Endodermal cell (in vitro differentiated cells): ENCODE results near the gene CCP110. TPM values are rescaled to one million over a fixed set of nuclear protein-coding genes. Genes with fewer than 3 reads are reported as not detected.

Experiments
- DNase-seq: peaks from one replicate; pipeline ENCODE4 v3.0.0-alpha.2; 2017
- H3K27ac ChIP-seq: 2 replicates; pipeline ENCODE4 v1.5.1; 2013; ENCODE audit warnings: mild to moderate bottlenecking, low read depth, low read length, moderate library complexity
- H3K27me3 ChIP-seq: 2 replicates; pipeline ENCODE4 v1.6.1; 2013; ENCODE audit warnings: mild to moderate bottlenecking, low read length, moderate library complexity; ENCODE audit not compliant: insufficient read depth, control insufficient read depth, poor library complexity, severe bottlenecking
- H3K36me3 ChIP-seq: 2 replicates; pipeline ENCODE4 v1.7.0; 2013; ENCODE audit warnings: mild to moderate bottlenecking, low read length, moderate library complexity; ENCODE audit not compliant: control insufficient read depth, insufficient read depth
- H3K4me1 ChIP-seq: one replicate; pipeline ENCODE4 v1.7.0; 2013; ENCODE audit warnings: low read length; ENCODE audit not compliant: control insufficient read depth, insufficient read depth
- H3K4me3 ChIP-seq: 2 replicates; pipeline ENCODE4 v1.5.1; 2013; ENCODE audit warnings: mild to moderate bottlenecking, low read length, moderate library complexity
- H3K9ac ChIP-seq: 2 replicates; pipeline ENCODE4 v1.6.1; 2013; ENCODE audit warnings: mild to moderate bottlenecking, low read length, moderate library complexity; ENCODE audit not compliant: poor library complexity, severe bottlenecking; ENCODE audit errors: extremely low read depth
- H3K9me3 ChIP-seq: 2 replicates; pipeline ENCODE4 v1.6.1; 2013; ENCODE audit warnings: mild to moderate bottlenecking, low read length, moderate library complexity; ENCODE audit not compliant: control insufficient read depth
- H3K27ac Mint-ChIP-seq: 2 replicates; pipeline ENCODE4 v1.8.0; 2020; ENCODE audit warnings: mixed read lengths
- H3K27me3 Mint-ChIP-seq: 2 replicates; pipeline ENCODE4 v1.8.0; 2021; ENCODE audit warnings: mild to moderate bottlenecking, mixed read lengths; ENCODE audit not compliant: insufficient read depth
- H3K36me3 Mint-ChIP-seq: 2 replicates; pipeline ENCODE4 v1.8.0; 2020; ENCODE audit warnings: low read depth, mixed read lengths
- H3K4me1 Mint-ChIP-seq: 2 replicates; pipeline ENCODE4 v1.8.0; 2020; ENCODE audit warnings: mixed read lengths
- H3K4me3 Mint-ChIP-seq: 2 replicates; pipeline ENCODE4 v1.8.0; 2020; ENCODE audit warnings: mild to moderate bottlenecking, moderate library complexity, mixed read lengths
- H3K9me3 Mint-ChIP-seq: 2 replicates; pipeline ENCODE4 v1.8.0; 2020; ENCODE audit warnings: mild to moderate bottlenecking, mixed read lengths
- CTCF ChIP-seq: fragments of 200-600 bp; sonication (generic); conservative IDR thresholded peaks from 2 replicates; pipeline ENCODE4 v1.5.0; 2021; ENCODE audit warnings: antibody characterized with exemption, mild to moderate bottlenecking
- WGBS, 2 experiments: methylation state at CpG; one replicate each; pipeline versions ENCODE4 v1.1.5 to v1.1.7; 2013; ENCODE audit warnings: missing lambda C conversion rate in 2 of 2, mixed read lengths in 1 of 2; ENCODE audit not compliant: insufficient coverage in 1 of 2, insufficient read length in 1 of 2; 5-methylcytosine and 5-hydroxymethylcytosine counted together
- total RNA-seq, 2 donors: library from RNA; stranded (reverse); fragmentation: NEBNext Ultra II Directional in 1 of 2; extraction: Animal tissue kit (Norgen Biotek cat#: 25700) in 1 of 2; gene quantifications; 2 replicates in 1 of 2; 3 replicates in 1 of 2; pipeline ENCODE4 v1.2.1, GENCODE V29; 2021

Gene CCP110
- total RNA-seq, 2 donors from 2014 or later = 16.5 to 24.0 TPM

GRCh38 chr16:19528666-19529065 lies 4.9 kb downstream of the CCP110 start:
- WGBS, 2 experiments = 90 to 94% methylated on average over 3 of the region's 3 CpGs
- H3K27ac ChIP-seq = no peak overlapping the region
- no peaks in the 10 kb centered on the region for H3K27me3 Mint-ChIP-seq
- no peaks in the 10 kb centered on the region for H3K9me3 ChIP-seq
- H3K36me3 ChIP-seq = peaks cover 50% of the 10 kb centered on the region
- H3K4me1 ChIP-seq = peaks cover 11% of the 10 kb centered on the region
- H3K9ac ChIP-seq = no peak overlapping the region
- no peak for DNase-seq
- no peak overlapping the region for H3K4me3 ChIP-seq
- no peak for TF ChIP-seq CTCF
- H3K9me3 Mint-ChIP-seq = no peaks in the 10 kb centered on the region
- H3K4me1 Mint-ChIP-seq = peaks cover 29% of the 10 kb centered on the region
- H3K36me3 Mint-ChIP-seq = peaks cover 15% of the 10 kb centered on the region
- H3K4me3 Mint-ChIP-seq = no peak overlapping the region
- no peaks in the 10 kb centered on the region for H3K27me3 ChIP-seq
- H3K27ac Mint-ChIP-seq = no peak overlapping the region

GRCh38 chr16:19532601-19533000 lies 8.9 kb downstream of the CCP110 start:
- Histone ChIP-seq H3K9me3 (no peaks in the 10 kb centered on the region), H3K9ac (no peak overlapping the region), H3K27ac (no peak overlapping the region), H3K36me3 (peaks cover 85% of the 10 kb centered on the region), H3K4me1 (peaks cover 15% of the 10 kb centered on the region), H3K27me3 (no peaks in the 10 kb centered on the region), H3K4me3 (no peak overlapping the region)
- no peak for TF ChIP-seq CTCF
- H3K4me3 Mint-ChIP-seq = no peak overlapping the region
- peaks cover 39% of the 10 kb centered on the region for H3K36me3 Mint-ChIP-seq
- H3K27me3 Mint-ChIP-seq = no peaks in the 10 kb centered on the region
- peaks cover 21% of the 10 kb centered on the region for H3K4me1 Mint-ChIP-seq
- H3K27ac Mint-ChIP-seq = no peak overlapping the region
- WGBS, 2 experiments = no CpG with 5 or more reads among the region's 1 CpG
- no peak for DNase-seq
- H3K9me3 Mint-ChIP-seq = no peaks in the 10 kb centered on the region

- no peak overlapping the region for H3K27ac ChIP-seq
- H3K9me3 ChIP-seq = peaks cover 25% of the 10 kb centered on the region
- H3K36me3 ChIP-seq = peaks cover 74% of the 10 kb centered on the region
- Mint-ChIP-seq H3K27ac (no peak overlapping the region), H3K4me1 (no peaks in the 10 kb centered on the region), H3K4me3 (no peak overlapping the region), H3K27me3 (no peaks in the 10 kb centered on the region), H3K36me3 (peaks cover 72% of the 10 kb centered on the region), H3K9me3 (peaks cover 17% of the 10 kb centered on the region)
- WGBS, 2 experiments = 92% methylated on average over 4 to 6 of the region's 6 CpGs
- no peak for DNase-seq
- H3K4me1 ChIP-seq = no peaks in the 10 kb centered on the region
- no peaks in the 10 kb centered on the region for H3K27me3 ChIP-seq
- H3K9ac ChIP-seq = no peak overlapping the region
- H3K4me3 ChIP-seq = no peak overlapping the region
- no peak for TF ChIP-seq CTCF
These were observed 16.7 kb downstream of the CCP110 start for GRCh38 chr16:19540241-19540970.
